HPDE6-E6E7 (cell line): ENCODE results near the gene SLC24A5.

Source experiments
- DNase-seq: peaks from one replicate; pipeline ENCODE4 v3.0.0; 2011; ENCODE audit warnings: missing footprints; ENCODE audit errors: extremely low spot score

SLC24A5 gene

DNA sequence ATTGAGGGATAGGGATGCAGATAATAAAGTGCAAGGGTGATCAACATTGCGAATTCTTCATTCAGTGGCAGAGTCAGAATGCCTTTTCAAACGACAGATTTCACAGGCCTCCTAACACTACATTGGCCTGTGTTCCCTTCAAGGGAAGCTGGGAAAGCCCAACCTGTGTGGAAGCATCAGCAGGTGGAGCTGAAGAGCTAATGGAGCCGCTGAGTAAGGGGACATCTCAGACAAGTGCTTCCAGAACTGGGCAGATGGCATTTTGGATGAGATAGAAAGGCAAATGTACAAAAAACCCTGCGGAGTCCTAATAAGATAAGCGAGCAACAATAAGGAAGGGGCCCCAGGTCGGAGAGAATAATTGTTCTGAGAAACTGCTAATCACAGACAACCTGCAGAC lies 8.5 kb upstream of the SLC24A5 start:
- peak; percentile 9 for DNase-seq

DNA sequence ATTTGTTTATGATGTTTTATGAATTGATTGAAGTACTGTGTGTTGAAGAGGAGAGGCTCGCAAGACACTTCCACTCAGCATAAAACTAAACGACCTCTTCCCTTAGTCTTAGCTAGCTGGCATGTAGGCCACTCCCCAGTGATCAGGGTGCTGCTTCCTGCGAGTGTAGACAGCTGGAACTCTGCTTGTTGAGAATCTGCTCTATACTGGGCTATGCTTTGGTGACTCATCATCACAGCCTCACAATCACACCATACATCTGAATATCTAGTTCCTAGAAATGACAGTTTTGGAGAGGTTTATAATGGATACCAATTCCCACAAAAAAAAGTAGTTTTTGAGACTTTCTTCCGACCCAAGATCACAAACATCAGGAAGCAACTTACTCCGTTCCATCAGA lies 1.5 kb upstream of the SLC24A5 start:
- DNase-seq: no peak

DNA sequence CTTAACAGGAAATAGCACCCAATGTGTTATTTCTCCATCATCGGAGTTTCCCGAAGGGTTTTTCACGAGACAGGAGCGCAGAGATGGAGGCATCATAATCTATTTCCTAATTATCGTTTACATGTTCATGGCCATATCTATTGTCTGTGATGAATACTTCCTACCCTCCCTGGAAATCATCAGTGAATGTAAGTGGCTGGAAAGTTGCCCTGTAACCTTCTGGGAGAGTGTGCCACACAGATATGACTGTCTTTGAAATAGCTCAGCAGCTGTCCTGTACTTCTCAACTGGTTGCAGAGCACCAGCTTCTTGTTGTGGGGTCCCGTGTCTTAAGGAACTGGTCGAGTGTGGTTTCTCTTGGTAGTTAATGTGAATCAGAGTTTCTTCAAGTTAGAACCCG lies 1.1 kb downstream of the SLC24A5 start:
- DNase-seq: no peak

DNA sequence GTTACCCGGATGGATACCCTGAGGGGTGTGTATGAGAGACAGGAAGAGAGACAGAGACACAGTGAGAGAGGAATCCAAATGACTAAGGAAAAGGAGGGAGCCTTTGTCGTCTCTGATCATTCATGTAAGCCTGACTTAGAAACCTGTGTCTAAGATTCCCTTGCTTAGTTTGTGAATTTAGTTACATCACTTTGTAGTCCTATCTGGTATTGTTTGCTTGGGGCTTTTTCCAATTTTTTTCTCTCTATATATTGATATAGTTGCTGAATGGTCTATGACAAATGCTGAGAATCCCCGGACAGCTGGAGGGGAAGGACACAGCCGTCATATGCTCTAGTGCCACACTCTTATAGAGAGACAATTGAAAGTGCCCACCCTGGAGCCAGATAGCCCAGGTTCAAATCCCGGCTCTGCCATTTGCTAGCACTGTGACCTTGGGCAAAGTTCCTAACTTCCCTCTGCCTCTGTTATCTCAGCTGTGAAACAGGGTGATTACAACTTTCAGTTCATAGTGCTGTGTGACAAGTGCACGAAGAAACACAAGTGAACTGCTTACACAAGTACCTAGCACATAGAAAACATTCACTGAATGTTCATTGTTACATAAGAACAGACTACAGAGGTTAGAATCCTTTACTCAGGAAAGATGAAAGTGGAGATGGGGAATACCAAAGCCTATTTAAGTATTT lies 6.0 kb downstream of the SLC24A5 start:
- DNase-seq: no peak

DNA sequence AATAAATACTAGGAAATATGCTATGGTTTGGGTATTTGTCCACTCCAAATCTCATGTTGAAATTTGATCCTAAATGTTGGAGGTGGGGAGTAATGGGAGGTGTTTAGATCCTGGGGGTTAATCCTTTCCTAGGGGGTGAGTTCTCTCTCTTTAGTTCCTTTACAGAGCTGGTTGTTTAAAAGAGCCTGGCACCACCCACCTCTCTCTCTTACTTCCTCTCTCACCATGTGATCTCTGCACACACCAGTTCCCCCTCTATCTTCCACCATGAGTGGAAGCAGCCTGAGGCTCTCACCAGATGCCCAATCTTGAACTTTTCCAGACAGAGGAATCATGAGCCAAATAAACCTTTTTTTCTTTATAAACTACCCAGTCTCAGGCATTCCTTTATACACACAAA lies 10.5 kb downstream of the SLC24A5 start:
- no peak for DNase-seq

DNA sequence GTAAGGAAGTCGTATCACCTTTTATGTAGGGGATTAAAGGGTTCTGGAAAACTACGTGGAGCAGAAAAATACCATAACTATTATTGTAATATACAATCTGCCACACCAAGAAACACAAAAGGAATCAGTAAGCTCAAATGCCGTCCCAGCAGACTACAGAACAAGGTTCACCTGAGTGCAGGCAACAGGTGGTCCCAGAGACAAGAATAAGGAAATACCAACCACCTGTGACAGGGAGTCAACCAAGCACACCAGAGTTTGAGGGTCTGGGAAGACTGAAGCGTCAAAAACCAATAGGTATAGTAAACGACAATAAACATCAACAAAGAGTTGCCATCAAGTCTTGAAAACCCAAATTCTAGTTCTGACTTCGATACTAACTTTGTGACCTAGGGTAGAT lies 12.1 kb downstream of the SLC24A5 start:
- DNase-seq: no peak

DNA sequence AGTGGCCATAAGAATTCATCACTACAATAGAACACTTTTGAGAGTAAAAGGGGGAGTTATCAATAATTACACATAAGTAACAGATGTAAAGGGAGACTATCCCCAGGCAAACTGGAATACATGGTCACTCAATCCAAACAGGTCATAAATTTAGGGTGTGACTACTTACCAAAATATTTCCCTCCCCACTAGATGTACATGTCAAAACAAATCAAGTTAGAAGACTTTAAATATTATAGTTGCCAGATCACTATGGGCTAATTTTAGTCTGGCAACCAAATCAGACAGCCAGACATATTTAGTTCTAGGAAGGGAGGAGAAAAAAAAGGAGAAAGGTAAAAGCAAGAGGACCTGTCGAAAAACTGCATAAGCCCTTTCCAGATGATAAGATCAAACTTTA lies 23.1 kb downstream of the SLC24A5 start:
- peak; percentile 2 for DNase-seq

DNA sequence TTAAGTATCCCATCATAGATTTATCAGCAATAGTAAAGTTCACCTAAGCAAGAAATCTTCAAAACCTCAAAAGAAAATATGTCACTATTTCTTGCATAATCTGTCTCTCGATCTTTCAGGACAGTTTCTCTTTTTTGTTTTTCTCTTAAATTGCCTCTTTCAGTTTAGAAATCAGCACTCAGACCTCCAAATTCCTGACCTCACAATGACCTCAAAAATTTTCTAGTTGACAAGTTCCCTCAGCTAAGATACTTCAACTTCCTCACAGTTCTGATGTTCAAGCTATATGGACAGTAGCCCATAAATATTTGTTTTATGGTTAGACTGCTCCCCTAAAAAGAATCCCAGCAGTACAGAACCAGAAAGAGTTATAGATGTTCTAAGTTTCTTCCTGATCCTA lies 24.1 kb downstream of the SLC24A5 start:
- DNase-seq: no peak

DNA sequence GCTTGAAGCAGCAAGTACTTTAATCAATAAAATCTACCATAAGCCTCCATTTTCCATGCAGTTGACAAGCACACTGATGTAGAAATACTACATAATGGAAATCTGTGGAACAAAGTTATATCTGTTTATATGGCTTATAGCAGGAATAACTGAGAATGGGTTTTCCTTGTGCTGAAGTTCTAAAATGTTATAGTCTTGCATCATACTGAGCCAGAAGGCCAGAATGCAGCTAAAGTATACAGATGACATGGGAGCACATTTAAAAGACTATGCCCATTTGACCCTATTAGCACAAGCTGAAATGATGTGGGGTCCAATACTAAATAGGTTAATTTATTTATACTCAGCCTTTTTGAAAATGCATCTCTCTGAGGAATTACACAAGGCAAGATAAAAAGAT lies 25.1 kb downstream of the SLC24A5 start:
- DNase-seq: no peak

DNA sequence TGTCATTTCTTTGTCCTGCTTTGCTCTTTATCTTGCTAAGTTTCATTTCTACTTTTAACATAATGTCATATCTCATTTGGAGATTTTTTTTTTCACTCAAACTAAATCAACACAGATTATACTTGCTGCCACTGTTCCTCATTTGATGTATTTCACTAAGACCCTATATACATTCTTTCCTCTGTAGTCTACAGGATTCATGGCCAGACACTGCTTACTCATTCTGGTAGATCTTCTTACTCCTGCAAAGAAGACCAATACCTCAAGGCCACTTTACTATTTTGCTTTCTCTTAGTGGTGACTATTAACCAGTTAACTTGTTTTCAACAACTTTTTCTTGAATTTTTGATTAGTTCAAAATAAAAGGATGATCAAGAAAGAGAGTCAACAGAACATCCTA lies 26.6 kb downstream of the SLC24A5 start:
- DNase-seq: no peak

DNA sequence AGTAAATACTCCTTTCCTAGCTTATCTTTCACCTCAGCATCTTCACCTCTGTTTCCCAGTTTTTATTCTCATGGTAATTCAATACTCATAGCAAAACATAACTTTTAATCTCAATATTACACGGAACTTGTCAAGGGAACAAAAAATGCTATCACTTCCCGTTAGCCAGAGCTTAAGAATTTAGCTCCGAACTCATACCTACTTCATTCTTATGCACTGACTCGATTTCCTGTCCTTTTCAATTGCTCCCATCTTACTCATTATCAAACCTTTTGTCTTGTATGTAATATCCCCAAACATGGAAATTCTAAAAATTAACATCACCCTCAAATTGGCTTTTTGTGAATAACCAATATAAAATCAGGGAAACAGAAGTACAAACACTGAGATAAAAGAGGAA lies 29.1 kb downstream of the SLC24A5 start:
- DNase-seq: peak; percentile 11

DNA sequence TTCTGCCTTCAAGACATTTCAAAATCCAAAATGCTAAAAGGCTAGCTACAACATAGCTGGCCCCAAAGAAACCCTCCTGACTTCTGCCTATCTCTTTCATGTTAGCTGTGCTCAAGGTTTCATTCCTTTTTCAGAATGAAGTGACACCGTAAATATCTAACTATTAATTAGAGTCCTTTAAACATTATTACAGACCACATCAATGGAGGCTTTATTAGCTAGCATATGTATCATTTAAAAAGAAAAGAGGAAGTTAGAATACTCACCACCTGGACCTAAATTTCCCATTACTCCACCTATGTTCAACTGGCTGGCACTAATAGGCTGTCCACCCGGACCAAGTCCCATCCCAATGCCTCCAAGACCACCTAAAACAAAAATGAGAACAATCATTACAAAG lies 32.7 kb downstream of the SLC24A5 start:
- DNase-seq: no peak

DNA sequence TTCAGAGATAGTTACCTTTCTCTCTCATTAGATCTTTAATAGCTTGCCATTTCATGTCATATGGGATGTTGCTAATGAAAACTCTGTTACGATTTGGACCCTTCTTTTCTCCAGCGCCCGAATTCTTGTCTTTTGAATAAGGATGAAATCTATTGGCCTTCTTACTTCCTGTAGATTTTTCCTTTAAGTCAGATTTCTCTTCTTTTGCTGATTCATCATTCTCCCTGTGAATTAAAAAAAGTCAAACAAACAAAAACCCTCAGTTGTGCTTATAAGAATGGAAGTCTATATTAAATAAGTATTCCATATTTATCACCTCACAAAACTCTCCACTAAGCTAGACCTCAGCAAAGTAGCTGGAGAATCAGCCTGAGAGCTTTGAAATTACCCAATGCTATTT lies 47.8 kb downstream of the SLC24A5 start:
- DNase-seq: no peak

DNA sequence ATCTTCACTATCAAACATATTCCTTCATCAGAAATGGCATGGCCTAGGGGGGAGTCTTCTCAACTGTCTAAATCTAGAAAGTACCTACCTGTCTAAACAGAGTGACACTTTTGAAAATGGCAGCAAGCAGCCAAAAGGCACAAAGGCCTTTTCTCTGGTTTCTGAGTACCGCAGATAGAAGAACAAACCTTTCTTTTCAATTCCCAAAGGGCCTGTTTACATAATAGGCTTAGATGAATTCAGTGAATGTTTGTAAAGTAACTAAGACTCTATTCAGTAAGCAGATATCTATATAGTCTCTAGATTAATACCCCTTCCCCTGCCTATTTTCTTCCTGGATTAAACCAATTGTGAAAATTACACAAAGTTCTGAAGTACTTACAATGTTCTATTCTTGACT lies 50.2 kb downstream of the SLC24A5 start:
- DNase-seq: no peak

DNA sequence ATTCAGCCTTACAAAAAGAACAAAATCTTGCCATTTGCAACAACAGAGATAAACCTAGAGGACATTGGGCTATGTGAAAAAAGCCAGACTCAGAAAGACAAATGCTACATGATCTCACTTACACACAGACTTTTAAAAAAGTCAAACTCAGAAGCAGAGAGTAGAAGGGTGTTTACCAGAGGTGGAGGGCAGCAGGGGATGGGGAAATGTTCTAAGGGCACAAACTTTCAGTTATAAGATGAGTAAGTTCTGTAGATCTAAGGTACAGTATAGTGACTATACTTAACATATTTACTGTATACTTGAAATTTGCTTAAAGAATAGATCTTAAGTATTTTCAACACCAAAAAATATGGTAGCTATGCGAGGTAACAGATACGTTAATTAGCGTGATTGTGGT lies 54.3 kb downstream of the SLC24A5 start:
- DNase-seq: no peak

DNA sequence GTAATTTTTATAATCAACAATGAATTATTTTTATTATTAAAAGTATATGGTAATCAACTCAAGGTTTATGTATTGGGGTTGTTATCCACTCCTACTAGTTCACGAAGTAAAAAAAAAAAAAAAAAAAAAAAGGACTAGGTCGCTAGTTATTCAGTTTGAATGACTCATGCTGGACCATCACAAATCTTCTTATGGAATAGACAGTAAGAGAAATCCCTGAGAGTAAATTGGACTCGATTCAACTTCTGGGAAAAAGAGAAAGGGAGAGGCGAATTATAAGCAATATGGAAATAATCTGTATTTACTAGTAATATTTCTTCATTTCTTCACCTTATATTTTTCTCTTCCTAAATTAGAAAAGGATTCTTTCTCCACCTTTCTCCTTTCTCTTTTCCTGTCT lies 55.3 kb downstream of the SLC24A5 start:
- DNase-seq: no peak

DNA sequence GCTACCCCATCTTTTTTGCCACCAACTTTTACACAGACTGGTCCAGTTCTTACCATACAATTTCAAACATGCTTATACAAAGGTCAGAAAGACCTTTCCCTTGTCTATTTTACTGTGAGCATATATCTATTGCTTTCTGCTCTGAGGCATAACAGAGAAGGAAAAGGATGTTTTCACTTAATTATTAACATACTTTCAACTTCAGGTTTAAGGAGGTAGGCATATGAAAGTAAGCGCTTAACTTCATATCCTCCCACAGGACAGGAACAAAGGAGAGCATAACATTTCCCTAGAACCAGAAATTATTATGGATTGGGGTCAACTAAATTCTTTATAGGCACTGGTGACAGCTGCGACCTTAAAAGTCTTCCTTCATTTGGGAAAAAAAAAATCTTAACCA lies 56.2 kb downstream of the SLC24A5 start:
- no peak for DNase-seq

DNA sequence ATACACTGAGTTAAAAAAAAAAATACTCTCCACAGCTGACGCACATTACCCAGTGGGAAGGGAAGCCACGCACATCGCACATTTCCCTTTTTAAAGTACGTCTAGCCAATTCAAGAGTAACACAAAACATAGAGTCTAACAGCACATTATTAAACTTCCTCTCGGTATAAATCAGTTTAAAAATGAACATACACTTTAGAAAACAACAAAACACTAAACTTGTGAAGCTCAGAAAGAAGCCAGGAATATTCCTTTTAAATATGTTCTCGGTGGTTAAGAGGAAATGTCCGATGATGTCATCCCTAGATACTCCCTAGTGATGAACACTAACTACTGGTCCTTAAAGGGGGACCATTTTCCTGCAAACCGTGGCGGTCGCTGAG lies 56.6 kb downstream of the SLC24A5 start:
- peak; percentile 2 for DNase-seq

DNA sequence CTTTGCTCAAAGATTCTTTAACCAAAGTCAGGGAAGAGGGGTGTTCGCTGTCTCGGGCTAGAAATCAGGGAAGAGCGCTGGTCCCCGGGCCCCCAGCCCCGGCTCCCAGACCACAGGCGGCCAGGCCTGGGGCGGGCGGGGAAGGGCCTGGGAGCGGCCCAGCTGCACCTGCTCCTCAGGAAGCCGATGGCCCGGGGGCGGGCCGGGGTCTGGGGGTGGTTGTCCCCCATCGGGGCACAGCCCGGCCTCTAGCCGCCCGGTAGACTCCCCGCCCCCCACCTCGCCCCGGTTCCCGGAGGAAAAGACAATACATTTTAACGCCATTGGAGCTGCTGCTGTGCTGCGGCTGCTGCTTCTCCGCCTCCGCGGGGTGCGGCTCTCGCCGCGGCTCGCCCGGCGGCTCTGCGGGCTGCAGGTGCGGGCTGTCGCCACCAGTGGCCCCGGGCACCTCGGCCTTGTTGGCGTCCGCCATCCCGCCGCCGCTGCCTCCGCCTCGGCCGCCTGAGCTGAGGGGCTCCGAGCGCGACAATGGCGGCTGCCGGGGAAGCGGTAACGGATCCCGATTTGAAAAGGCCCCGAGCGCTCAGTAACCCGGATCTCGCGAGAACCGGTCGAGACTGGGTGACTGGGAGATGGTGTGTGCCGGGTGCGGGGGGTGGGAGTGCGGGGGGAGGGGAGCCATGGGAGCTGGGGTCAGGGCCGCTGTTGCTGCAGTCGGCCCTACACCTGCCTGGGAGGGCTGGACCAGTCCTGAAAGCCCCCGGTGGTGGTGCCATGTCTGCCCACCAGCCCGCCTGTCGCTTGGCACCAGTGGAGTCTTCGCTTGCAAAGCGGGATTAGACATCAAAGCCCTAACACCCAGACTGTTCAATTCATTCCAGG lies 57.2 kb downstream of the SLC24A5 start, which contains the start of gene MYEF2:
Gene MYEF2, minus strand, starts transcription at position 530 of the 882 bp plus-strand sequence. Its CDS starts 58 bp downstream, at position 472.
- peak; percentile 66 for DNase-seq

DNA sequence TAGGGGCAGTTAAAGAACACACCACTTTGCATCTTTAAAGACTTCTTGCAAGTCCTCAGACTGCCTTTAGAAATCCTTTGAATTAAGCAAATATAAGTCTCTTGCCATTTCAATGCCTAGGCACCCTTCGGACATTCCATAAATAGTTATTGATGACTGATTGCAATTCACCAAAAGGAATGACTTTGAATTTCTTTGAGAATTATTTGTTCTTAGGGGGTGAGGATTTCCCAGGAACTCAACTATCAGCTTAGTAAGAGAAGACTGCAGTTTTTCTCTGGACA lies 57.8 kb downstream of the SLC24A5 start:
- DNase-seq: no peak

DNA sequence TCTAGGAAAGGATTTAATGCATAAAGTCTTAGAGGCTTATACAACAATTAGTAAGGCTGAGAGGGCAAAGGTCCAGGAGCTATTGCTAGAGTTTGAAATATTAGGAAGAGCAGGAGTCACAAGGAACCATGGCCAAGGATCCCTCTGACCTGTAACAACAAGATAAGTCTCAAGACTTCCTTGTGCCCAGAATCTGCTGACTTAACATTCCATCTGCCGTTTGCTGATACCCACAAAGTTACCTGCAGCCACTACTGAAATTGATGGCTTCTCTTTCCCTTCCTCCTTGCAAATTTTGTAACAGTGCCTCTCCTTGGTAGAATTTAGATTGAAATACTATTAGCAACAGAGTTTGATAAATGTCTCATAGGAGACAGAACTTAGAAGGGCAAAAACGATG lies 62.0 kb downstream of the SLC24A5 start:
- no peak for DNase-seq

DNA sequence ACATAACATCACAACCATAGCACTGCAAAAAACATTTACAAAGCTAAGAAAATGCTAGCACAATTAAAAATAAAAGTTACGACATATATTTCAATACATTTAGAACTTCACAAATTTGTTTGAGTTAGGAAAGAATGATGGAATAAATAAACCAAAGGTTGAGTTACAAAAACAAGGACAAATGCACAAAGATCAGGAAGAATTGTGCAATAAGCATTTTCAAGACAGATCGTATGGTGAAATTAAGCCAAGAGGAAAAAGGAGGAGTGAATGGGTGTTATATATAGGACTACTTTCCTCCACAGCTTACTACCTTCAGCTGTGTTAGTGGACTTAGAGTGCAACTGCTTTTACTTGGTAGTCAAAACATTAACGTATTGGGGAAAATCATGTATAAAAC lies 64.7 kb downstream of the SLC24A5 start:
- no peak for DNase-seq

DNA sequence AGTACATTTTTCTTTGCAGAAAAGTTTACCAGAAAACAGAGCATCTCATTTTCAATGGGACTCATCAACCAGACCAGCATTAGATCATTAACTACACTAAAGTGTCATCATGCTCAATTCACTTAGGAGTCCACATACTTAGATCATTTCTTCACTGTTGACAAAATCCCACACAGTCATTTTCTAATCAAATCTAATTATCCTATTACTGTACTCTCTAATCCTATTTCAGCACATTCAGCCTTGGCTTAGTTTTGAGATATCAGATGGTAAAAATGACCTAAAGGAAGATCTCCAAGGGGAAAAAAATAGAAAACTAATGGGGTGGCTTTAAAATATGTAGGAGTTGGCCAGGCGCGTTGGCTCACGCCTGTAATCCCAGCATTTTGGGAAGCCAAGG lies 65.5 kb downstream of the SLC24A5 start:
- no peak for DNase-seq
